Measurements from ENCODE around the gene CNTRL. TPM values are rescaled to one million over a fixed set of nuclear protein-coding genes. Genes with fewer than 3 reads are reported as not detected.

Gene CNTRL
- total and polyA plus RNA-seq, 2 of the 8 experiments (the other 6 are each of a cell fraction or from before 2014, with no cell fraction given) = 5.1 to 13.9 TPM

DNA sequence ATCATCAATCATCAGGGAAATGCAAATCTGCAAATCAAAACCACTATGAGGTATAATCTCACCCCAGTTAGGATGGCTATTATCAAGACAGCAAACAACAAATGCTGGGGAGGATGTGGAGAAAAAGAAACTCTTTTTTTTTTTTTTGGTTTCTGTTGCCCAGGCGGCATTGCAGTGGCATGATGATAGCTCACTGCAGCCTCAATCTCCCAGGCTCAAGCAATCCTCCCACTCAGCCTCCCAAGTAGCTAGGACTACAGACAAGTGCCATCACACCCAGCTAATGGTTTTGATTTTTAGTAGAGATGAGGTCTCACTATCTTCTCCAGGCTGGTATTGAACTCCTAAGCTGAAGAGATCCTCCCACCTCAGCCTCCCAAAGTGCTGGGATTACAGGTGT is 5.4 kb upstream of the CNTRL start:
- H3K36me3 ChIP-seq (ENCODE audit: control insufficient read depth in 2 of 4, insufficient read depth in 4 of 4, low read length in 3 of 4) = no peaks in the 10 kb centered on the region
- no peak overlapping the region for H2BK120ac ChIP-seq (replicated peaks; ENCODE audit: low read depth, low read length)
- no peak overlapping the region for H3K23ac ChIP-seq (ENCODE audit: insufficient read length)
- H2AFZ ChIP-seq (ENCODE audit: low read length) = no peak overlapping the region
- H3K9ac ChIP-seq (replicated peaks in 1 of 4; ENCODE audit: extremely low read depth in 1 of 4, low read depth in 3 of 4, low read length in 3 of 4) = no peak overlapping the region
- no peak for DNase-seq (ENCODE audit: low read depth in 1 of 2, low spot score in 2 of 2)
- no peak for FAIRE-seq
- H3K4me2 ChIP-seq (ENCODE audit: insufficient read depth in 1 of 2, low read depth in 2 of 2, low read length in 2 of 2) = no peak overlapping the region
- no peak overlapping the region for H4K91ac ChIP-seq (replicated peaks; ENCODE audit: insufficient read length, low read length)
- H3K56ac ChIP-seq (replicated peaks; ENCODE audit: insufficient read length, low read depth, low read length) = no peak overlapping the region
- H4K5ac ChIP-seq (ENCODE audit: insufficient read length, low read depth, low read length) = no peak overlapping the region
- H2AK5ac ChIP-seq (ENCODE audit: low read depth, low read length) = no peak overlapping the region
- no peak overlapping the region for H2BK15ac ChIP-seq (ENCODE audit: low read length)
- H3K18ac ChIP-seq (ENCODE audit: extremely low read depth, low read length) = no peak overlapping the region
- CTCF ChIA-PET (ENCODE audit: partially characterized antibody) = interaction anchor here (0.6 to 4.0 kb wide), 3 partner anchors 9 to 1692 kb away, joined by 3 to 24 read pairs (median 4); no protein-coding TSS in a partner anchor
- no peaks in the 10 kb centered on the region for H3K79me2 ChIP-seq (ENCODE audit: control insufficient read depth in 1 of 2, insufficient read depth in 2 of 2, low read length in 2 of 2)
- H2BK20ac ChIP-seq (ENCODE audit: low read length) = no peak overlapping the region
- H4K20me1 ChIP-seq (replicated peaks in 1 of 2; ENCODE audit: control insufficient read depth in 1 of 2, insufficient read depth in 2 of 2, low read length in 2 of 2) = no peaks in the 10 kb centered on the region
- no peaks in the 10 kb centered on the region for H3K9me3 ChIP-seq (ENCODE audit: insufficient read depth in 2 of 2, low read depth in 1 of 2, low read length in 1 of 2)
- POLR2A ChIA-PET (ENCODE audit: partially characterized antibody) = interaction anchor here (0.6 kb wide), 1 partner anchor 89 kb away, joined by 3 read pairs; no protein-coding TSS in a partner anchor
- 100% methylated on average over 1 of the region's 1 CpG; no CpG with 5 or more reads in 1 of the 2 experiments for WGBS, 2 experiments (ENCODE audit: extremely low coverage in 1 of 2, insufficient coverage in 1 of 2, insufficient read length in 1 of 2, insufficient replicate concordance in 2 of 2, low coverage in 1 of 2, low lambda C conversion rate in 2 of 2, missing lambda C conversion rate in 1 of 2)
- peaks cover 5% of the 10 kb centered on the region for H3K23me2 ChIP-seq (ENCODE audit: low read depth, low read length)
- no peak overlapping the region for H2BK5ac ChIP-seq (ENCODE audit: low read depth, low read length)
- no peak overlapping the region for H3K14ac ChIP-seq (ENCODE audit: insufficient read length)
- peaks cover 6 to 40% (median 28%) of the 10 kb centered on the region in 4 experiments for H3K27me3 ChIP-seq (replicated peaks in 1 of 4; ENCODE audit: control insufficient read depth in 3 of 4, extremely low read depth in 1 of 4, insufficient read depth in 3 of 4, low read length in 3 of 4)
- peaks cover 0 to 3% (median 0%) of the 10 kb centered on the region in 4 experiments; a peak in 2 of 7 replicates for H3K4me1 ChIP-seq (replicated peaks in 1 of 4; ENCODE audit: control insufficient read depth in 3 of 4, insufficient read depth in 4 of 4, low read length in 3 of 4)
- H4K8ac ChIP-seq (ENCODE audit: extremely low read depth, insufficient read depth, low read length) = no peak overlapping the region
- no peaks in the 10 kb centered on the region for H3K79me1 ChIP-seq (ENCODE audit: low read depth, low read length)
- no peak overlapping the region for H3K4ac ChIP-seq (replicated peaks; ENCODE audit: insufficient read length, low read depth, low read length)
- H3K27ac ChIP-seq (ENCODE audit: low read depth, low read length) = no peak overlapping the region
- no peak overlapping the region for H3K4me3 ChIP-seq (ENCODE audit: extremely low read depth in 1 of 4, insufficient read depth in 2 of 4, low read depth in 3 of 4, low read length in 4 of 4)
- H2BK12ac ChIP-seq (ENCODE audit: low read depth, low read length) = no peak overlapping the region
- no peak for TF ChIP-seq CEBPB (IDR thresholded peaks at IDR 0.05; ENCODE audit: low read depth, low read length)
- no peak for TF ChIP-seq KDM4A (IDR thresholded peaks at IDR 0.05; ENCODE audit: low read depth, low read length, severe bottlenecking)
- TF ChIP-seq, protein P1, sequence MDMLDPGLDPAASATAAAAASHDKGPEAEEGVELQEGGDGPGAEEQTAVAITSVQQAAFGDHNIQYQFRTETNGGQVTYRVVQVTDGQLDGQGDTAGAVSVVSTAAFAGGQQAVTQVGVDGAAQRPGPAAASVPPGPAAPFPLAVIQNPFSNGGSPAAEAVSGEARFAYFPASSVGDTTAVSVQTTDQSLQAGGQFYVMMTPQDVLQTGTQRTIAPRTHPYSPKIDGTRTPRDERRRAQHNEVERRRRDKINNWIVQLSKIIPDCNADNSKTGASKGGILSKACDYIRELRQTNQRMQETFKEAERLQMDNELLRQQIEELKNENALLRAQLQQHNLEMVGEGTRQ (IDR thresholded peaks at IDR 0.05; ENCODE audit: low read length) = no peak
- TF ChIP-seq CBX5 (IDR thresholded peaks at IDR 0.05; ENCODE audit: low read depth, low read length) = no peak
- no peak for TF ChIP-seq EZH2 (IDR thresholded peaks at IDR 0.05; ENCODE audit: low read depth, low read length, severe bottlenecking)
- no peak for TF ChIP-seq CREB1 (IDR thresholded peaks at IDR 0.05)
- no peak for TF ChIP-seq JUND (IDR thresholded peaks at IDR 0.05; ENCODE audit: low read length)
- TF ChIP-seq TCF12 (IDR thresholded peaks at IDR 0.05; ENCODE audit: low read depth, low read length) = no peak
- no peak for TF ChIP-seq NANOG (IDR thresholded peaks at IDR 0.05; ENCODE audit: insufficient read depth, low read depth, low read length, poor library complexity, severe bottlenecking)
- no peak for TF ChIP-seq TEAD4 (IDR thresholded peaks at IDR 0.05; ENCODE audit: low read depth, low read length)
- no peak for TF ChIP-seq SP1 (IDR thresholded peaks at IDR 0.05; ENCODE audit: low read depth, low read length)
- TF ChIP-seq, protein P2, sequence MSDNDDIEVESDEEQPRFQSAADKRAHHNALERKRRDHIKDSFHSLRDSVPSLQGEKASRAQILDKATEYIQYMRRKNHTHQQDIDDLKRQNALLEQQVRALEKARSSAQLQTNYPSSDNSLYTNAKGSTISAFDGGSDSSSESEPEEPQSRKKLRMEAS (IDR thresholded peaks at IDR 0.05) = no peak
- TF ChIP-seq CHD1 (IDR thresholded peaks at IDR 0.05; ENCODE audit: low read depth, low read length) = no peak
- no peak for TF ChIP-seq SIN3A (conservative IDR thresholded peaks at IDR 0.05 in 1 of 2, IDR thresholded peaks at IDR 0.05 in 1 of 2; ENCODE audit: low read depth in 1 of 2, low read length in 2 of 2)
